A673 (cell line): Measurements from ENCODE around the gene DLG2.

Source experiments
- EZH2 ChIP-seq: fragments of 200-600 bp; sonication (generic); IDR thresholded peaks from 2 replicates; pipeline ENCODE4 v1.6.1; 2017; ENCODE audit warnings: borderline replicate concordance, low read depth, mild to moderate bottlenecking, mixed read lengths, antibody characterized with exemption, low read length; ENCODE audit not compliant: poor library complexity, severe bottlenecking
- TF ChIP-seq, protein P1 (sequence below): fragments of 300-800, 200-600 bp; sonication (generic); conservative IDR thresholded peaks from 2 replicates; pipeline ENCODE4 v1.5.1; 2017; ENCODE audit warnings: low read depth, mild to moderate bottlenecking, antibody characterized with exemption, low read length, moderate library complexity, mixed read lengths

DNA sequence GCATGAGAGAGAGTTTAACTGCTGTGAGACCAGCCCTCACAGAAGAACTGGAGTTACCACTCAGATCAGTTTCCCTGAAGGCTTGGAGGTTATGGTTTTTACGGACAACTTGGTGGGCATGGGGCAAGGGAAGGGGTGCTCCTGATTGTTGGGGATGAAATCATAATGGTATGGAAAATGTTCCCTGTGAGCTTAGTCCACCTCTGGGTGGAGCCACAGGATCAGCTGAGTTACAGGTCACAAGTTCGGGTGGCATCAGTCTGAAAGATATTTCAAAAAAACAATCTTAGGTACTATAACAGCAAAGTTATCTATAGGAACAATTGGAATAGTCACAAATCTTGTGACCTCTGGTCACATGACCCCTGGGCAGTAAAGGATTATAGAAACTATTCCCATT, 162.9 kb downstream of the DLG2 start:
- TF ChIP-seq EZH2: no peak
- TF ChIP-seq, protein P1, sequence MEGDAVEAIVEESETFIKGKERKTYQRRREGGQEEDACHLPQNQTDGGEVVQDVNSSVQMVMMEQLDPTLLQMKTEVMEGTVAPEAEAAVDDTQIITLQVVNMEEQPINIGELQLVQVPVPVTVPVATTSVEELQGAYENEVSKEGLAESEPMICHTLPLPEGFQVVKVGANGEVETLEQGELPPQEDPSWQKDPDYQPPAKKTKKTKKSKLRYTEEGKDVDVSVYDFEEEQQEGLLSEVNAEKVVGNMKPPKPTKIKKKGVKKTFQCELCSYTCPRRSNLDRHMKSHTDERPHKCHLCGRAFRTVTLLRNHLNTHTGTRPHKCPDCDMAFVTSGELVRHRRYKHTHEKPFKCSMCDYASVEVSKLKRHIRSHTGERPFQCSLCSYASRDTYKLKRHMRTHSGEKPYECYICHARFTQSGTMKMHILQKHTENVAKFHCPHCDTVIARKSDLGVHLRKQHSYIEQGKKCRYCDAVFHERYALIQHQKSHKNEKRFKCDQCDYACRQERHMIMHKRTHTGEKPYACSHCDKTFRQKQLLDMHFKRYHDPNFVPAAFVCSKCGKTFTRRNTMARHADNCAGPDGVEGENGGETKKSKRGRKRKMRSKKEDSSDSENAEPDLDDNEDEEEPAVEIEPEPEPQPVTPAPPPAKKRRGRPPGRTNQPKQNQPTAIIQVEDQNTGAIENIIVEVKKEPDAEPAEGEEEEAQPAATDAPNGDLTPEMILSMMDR: peak; percentile 45; the same call in 1 of the 2 replicates
